H4 (cell line): ENCODE data around the gene SLC15A3. TPM values are rescaled to one million over a fixed set of nuclear protein-coding genes. Genes with fewer than 3 reads are reported as not detected.

Experiments
- DNase-seq: peaks from one replicate; pipeline ENCODE4 v3.0.0-alpha.2; 2015; ENCODE audit warnings: low spot score
- total RNA-seq: library from RNA; depleted of rRNA; stranded (reverse); fragments of >200 nt; shearing (Covaris generic); gene quantifications from 2 replicates; pipeline ENCODE4 v1.2.3, GENCODE V29; 2014; rRNA removed

SLC15A3 gene
- total RNA-seq, 1 experiment from 2014 or later, result 5.8 TPM

GRCh38 chr11:60891103-60891741 lies 60.8 kb downstream of the SLC15A3 start:
- DNase-seq, result no peak

GRCh38 chr11:60890696-60891095 lies 61.3 kb downstream of the SLC15A3 start:
- DNase-seq, result no peak

GRCh38 chr11:60889869-60890311 lies 62.1 kb downstream of the SLC15A3 start:
- no peak for DNase-seq

- DNase-seq, result peak; percentile 35
These were observed 64.4 kb downstream of the SLC15A3 start for GRCh38 chr11:60887556-60887955.

Other genes starting within 250 kb of the SLC15A3 start
- not detected in 2 replicates for gene MS4A18, start 227.5 kb downstream of the SLC15A3 start, total RNA-seq
- gene MS4A15, start 195.3 kb downstream of the SLC15A3 start, total RNA-seq, result not detected in 2 replicates
- not detected in 2 replicates for gene MS4A10, start 166.8 kb downstream of the SLC15A3 start, total RNA-seq
- 12.4 and 12.7 TPM in 2 replicates for gene CCDC86, start 110.1 kb downstream of the SLC15A3 start, total RNA-seq
- not detected in 2 replicates for gene PTGDR2, start 96.2 kb downstream of the SLC15A3 start, total RNA-seq
- 1.5 and 2.1 TPM in 2 replicates for gene ZP1, start 84.6 kb downstream of the SLC15A3 start, total RNA-seq
- gene PRPF19, start 45.6 kb downstream of the SLC15A3 start, total RNA-seq, result 92.3 and 106 TPM in 2 replicates
- 43.0 and 65.6 TPM in 2 replicates for gene TMEM109, start 38.0 kb downstream of the SLC15A3 start, total RNA-seq
- 28.6 and 39.0 TPM in 2 replicates for gene TMEM132A, start 27.7 kb downstream of the SLC15A3 start, total RNA-seq
- not detected in 2 replicates for gene CD6, start 19.5 kb upstream of the SLC15A3 start, total RNA-seq
- not detected in 2 replicates for gene CD5, start 150.3 kb upstream of the SLC15A3 start, total RNA-seq
- 4.6 and 9.4 TPM in 2 replicates for gene VPS37C, start 209.2 kb upstream of the SLC15A3 start, total RNA-seq